Measurements from ENCODE around the gene CCDC85C. TPM values are rescaled to one million over a fixed set of nuclear protein-coding genes. Genes with fewer than 3 reads are reported as not detected.

CCDC85C gene
- total and polyA plus RNA-seq, 2 of the 8 experiments (the other 6 are each of a cell fraction or from before 2014, with no cell fraction given), result 16.8 to 35.8 TPM

DNA sequence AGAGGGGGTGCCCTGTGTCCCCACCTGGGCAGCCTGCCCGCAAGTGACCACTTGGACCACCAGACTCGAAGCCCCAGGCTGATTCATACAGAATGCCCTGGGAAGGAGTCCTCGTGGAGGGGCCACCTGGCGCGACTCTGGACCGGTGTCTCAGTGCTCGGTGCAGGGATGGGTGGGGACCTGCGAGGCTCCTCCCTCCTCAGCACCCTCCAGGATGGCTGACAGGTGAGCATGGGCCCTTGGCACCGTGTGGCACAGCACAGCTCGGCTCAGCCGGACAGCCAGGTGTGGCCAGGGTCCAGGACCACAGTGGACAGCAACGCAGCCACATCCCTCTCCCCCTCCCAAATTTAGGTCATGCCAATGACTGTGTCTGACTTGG is 78.3 kb downstream of the CCDC85C start (continued):
- TF ChIP-seq ATF2 (IDR thresholded peaks at IDR 0.05; ENCODE audit: low read length), result no peak
- TF ChIP-seq YY1 (IDR thresholded peaks at IDR 0.05; ENCODE audit: low read depth, low read length), result no peak

Data from H1 (cell line).